ENCODE results near the gene RAB30. TPM values are rescaled to one million over a fixed set of nuclear protein-coding genes. Genes with fewer than 3 reads are reported as not detected.

Gene RAB30
- total RNA-seq, 3 donors from 2014 or later = 20.3 to 26.6 (median 24.2) TPM

DNA sequence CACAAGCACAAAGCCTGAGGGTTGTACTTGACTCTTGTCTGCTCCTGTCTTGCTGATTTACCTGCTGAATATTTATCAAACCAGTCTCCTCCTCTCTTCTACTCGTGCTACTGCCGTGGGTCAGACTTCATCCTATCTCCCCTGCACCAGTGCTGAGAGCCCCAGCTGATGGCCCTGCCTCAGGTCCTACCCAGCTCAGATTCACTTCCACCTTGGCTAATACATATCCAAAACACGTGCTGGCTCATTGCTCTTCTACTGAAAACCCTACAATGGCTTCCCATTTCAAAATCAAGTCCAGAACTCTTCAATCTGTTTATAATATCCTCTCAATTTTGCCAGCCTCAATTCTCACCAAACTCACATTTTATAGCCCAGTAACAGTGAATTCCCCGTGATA, 48.3 kb downstream of the RAB30 start:
- Histone ChIP-seq H3K9me3 (no peaks in the 10 kb centered on the region), H3K36me3 (no peaks in the 10 kb centered on the region), H3K27ac (no peak overlapping the region), H3K4me1 (peaks cover 0 to 6% of the 10 kb centered on the region in 2 donors), H3K27me3 (no peaks in the 10 kb centered on the region), H3K4me3 (no peak overlapping the region)
- TF ChIP-seq POLR2AphosphoS5 (IDR thresholded peaks at IDR 0.05) (no peak), POLR2A (IDR thresholded peaks at IDR 0.05) (no peak)
- TF ChIP-seq, protein P1, sequence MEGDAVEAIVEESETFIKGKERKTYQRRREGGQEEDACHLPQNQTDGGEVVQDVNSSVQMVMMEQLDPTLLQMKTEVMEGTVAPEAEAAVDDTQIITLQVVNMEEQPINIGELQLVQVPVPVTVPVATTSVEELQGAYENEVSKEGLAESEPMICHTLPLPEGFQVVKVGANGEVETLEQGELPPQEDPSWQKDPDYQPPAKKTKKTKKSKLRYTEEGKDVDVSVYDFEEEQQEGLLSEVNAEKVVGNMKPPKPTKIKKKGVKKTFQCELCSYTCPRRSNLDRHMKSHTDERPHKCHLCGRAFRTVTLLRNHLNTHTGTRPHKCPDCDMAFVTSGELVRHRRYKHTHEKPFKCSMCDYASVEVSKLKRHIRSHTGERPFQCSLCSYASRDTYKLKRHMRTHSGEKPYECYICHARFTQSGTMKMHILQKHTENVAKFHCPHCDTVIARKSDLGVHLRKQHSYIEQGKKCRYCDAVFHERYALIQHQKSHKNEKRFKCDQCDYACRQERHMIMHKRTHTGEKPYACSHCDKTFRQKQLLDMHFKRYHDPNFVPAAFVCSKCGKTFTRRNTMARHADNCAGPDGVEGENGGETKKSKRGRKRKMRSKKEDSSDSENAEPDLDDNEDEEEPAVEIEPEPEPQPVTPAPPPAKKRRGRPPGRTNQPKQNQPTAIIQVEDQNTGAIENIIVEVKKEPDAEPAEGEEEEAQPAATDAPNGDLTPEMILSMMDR (IDR thresholded peaks at IDR 0.05) = no peak
- intact Hi-C loops (cut with DNase I; ENCODE audit: low total_unique reads) = no loop called here
- no peak for DNase-seq (ENCODE audit: low spot score in 2 of 2)

DNA sequence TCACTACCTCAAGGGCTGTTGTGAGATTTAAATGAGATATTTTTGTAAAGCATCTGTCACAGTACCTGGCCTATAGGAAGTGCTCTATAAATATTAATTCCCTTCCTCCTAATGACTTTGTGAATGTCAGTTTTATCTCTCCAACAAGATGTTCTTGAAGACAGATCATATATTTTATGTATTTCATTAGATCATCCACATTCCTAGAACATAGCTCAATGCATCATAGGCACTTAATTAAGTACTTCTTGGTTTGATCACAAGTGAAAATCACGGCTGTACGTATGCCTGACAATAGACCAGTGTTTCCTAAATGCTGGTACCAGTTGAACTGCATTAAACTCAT, 49.9 kb downstream of the RAB30 start:
- H3K36me3 ChIP-seq = no peaks in the 10 kb centered on the region
- H3K27ac ChIP-seq = no peak overlapping the region
- H3K4me1 ChIP-seq = peaks cover 0 to 6% of the 10 kb centered on the region in 2 donors
- H3K27me3 ChIP-seq = no peaks in the 10 kb centered on the region
- H3K4me3 ChIP-seq = no peak overlapping the region
- intact Hi-C loops (cut with DNase I; ENCODE audit: low total_unique reads) = no loop called here
- no peak for TF ChIP-seq POLR2A (IDR thresholded peaks at IDR 0.05)
- TF ChIP-seq POLR2AphosphoS5 (IDR thresholded peaks at IDR 0.05) = no peak
- TF ChIP-seq, protein P1 (IDR thresholded peaks at IDR 0.05) = no peak
- H3K9me3 ChIP-seq = no peaks in the 10 kb centered on the region
- DNase-seq (ENCODE audit: low spot score in 2 of 2) = no peak

DNA sequence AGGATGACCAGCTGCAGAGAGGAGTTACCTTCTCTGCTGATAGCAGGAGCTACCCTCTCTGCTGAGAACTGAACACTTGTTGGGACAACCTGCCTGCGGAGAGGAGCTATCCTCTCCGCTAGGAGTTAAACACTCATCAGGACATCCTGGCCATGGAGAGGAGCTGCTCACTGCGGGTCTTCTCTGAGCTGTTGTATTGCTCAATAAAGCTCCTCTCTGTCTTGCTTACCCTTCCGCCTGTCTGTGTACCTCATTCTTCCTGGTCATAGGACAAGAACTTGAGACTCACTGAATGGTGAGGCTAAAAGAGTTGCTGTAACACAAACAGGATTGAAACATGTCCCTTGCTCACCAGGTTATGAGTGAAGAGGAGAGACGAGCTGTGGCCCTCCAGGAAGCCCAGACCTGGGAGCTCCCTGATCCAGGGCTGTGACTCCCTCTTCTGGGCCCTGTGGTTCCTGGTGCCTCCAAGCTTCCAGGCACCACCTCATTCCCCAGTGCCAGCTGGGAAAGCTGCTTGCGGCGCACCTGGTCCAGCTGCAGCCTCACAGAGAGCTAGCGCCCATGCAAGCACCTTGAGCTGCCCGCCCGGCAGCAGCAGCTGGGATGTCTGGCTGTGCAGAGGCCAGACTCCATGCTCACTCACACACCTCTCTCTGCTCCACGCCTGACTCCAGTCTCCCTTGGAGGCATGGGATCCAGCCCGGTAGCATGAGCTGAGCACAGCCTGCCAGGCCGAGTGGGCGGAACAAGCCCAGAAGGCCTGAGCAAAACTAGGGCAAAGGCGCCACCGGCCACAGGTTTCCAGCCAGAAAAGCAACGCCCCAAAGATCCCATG, 50.5 kb downstream of the RAB30 start:
- no peaks in the 10 kb centered on the region for H3K9me3 ChIP-seq
- H3K36me3 ChIP-seq = no peaks in the 10 kb centered on the region
- H3K4me1 ChIP-seq = peaks cover 0 to 6% of the 10 kb centered on the region in 2 donors
- intact Hi-C loops (cut with DNase I; ENCODE audit: low total_unique reads) = no loop called here
- H3K4me3 ChIP-seq = no peak overlapping the region
- TF ChIP-seq POLR2AphosphoS5 (IDR thresholded peaks at IDR 0.05) = no peak
- no peak for TF ChIP-seq POLR2A (IDR thresholded peaks at IDR 0.05)
- TF ChIP-seq, protein P1 (IDR thresholded peaks at IDR 0.05) = no peak
- no peak for DNase-seq (ENCODE audit: low spot score in 2 of 2)
- H3K27ac ChIP-seq = no peak overlapping the region
- H3K27me3 ChIP-seq = no peaks in the 10 kb centered on the region

DNA sequence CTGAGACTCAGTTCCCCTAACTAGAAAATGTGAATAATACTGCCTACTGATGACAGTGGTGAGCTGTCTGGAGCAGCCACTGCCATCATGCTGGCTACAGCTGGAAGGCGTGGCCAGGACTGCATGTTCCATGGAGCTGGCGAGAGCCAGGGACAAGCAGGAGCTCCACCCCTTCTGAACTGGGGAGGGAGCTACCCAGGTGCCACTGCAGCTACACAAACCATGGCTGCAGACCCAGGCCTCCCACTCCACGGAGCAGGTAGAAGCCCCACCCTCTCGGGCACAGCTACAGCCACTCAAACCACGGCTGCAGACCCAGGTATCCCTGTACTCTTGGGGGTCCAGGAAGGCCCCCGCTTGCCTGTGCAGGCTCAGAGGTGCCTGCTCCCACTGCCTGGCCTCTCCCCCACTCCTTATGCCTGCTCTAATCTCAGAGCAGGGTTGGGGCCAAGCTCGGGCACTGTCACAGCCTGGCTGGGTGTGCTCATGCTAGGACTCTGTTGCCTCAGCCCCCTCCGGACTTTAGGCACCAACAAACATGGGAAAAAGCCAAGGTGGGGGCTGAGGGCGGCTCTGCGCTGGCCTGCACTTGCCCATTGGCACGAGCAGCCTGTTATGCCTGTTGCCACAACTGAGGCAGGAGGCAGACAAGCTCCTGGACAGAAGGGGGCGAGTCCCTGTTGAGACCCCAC, 51.7 kb downstream of the RAB30 start:
- intact Hi-C loops (cut with DNase I; ENCODE audit: low total_unique reads) = no loop called here
- H3K27me3 ChIP-seq = no peaks in the 10 kb centered on the region
- peaks cover 0 to under 1% of the 10 kb centered on the region in 2 donors for H3K4me1 ChIP-seq
- H3K9me3 ChIP-seq = no peaks in the 10 kb centered on the region
- peak in 1 of 2 donors; percentile 25 for DNase-seq (ENCODE audit: low spot score in 2 of 2)
- H3K4me3 ChIP-seq = no peak overlapping the region
- no peak for TF ChIP-seq POLR2A (IDR thresholded peaks at IDR 0.05)
- TF ChIP-seq, protein P1 (IDR thresholded peaks at IDR 0.05) = no peak
- no peak for TF ChIP-seq POLR2AphosphoS5 (IDR thresholded peaks at IDR 0.05)
- H3K36me3 ChIP-seq = no peaks in the 10 kb centered on the region
- peak overlapping the region in 1 of 2 donors; percentile 0 for H3K27ac ChIP-seq

DNA sequence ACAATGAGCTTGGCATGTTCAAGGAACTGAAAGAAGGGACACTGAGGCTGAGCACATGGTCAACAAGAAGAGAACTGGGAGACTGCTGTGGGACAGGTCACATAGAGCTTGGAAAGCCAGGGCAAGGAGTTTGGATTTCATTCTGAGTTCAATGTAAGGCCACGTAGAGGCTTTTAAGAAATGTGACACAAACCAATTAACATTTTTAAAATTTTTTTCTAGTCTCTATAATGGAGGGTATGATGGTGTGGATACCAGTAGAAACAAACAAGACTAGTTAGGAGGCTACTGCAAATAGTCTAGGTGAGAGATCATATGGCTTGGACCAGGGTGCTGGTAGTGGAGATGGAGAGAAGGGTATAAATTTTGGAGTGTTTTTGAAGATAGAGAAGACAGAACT, 56.7 kb downstream of the RAB30 start:
- Histone ChIP-seq H3K4me3 (no peak overlapping the region), H3K27me3 (no peaks in the 10 kb centered on the region), H3K36me3 (no peaks in the 10 kb centered on the region), H3K4me1 (no peaks in the 10 kb centered on the region), H3K9me3 (no peaks in the 10 kb centered on the region), H3K27ac (no peak overlapping the region)
- TF ChIP-seq, protein P1 (IDR thresholded peaks at IDR 0.05) = no peak
- intact Hi-C loops (cut with DNase I; ENCODE audit: low total_unique reads) = no loop called here
- DNase-seq (ENCODE audit: low spot score in 2 of 2) = no peak
